Lung microvascular endothelial cell (primary cell): ENCODE measurements around the gene NOL4L. TPM values are rescaled to one million over a fixed set of nuclear protein-coding genes. Genes with fewer than 3 reads are reported as not detected.

Experiments
- DNase-seq, 2 donors: peaks; one replicate each; pipeline versions ENCODE4 v3.0.0 to v3.0.0-alpha.2; 2010; ENCODE audit warnings: low read depth in 2 of 2
- total RNA-seq: library from RNA; depleted of rRNA; stranded (reverse); fragments of >200 nt; gene quantifications from 2 replicates; pipeline ENCODE4 v1.2.1, GENCODE V29; 2014

NOL4L gene
- total RNA-seq, 1 donor from 2014 or later, result 9.9 TPM

DNA sequence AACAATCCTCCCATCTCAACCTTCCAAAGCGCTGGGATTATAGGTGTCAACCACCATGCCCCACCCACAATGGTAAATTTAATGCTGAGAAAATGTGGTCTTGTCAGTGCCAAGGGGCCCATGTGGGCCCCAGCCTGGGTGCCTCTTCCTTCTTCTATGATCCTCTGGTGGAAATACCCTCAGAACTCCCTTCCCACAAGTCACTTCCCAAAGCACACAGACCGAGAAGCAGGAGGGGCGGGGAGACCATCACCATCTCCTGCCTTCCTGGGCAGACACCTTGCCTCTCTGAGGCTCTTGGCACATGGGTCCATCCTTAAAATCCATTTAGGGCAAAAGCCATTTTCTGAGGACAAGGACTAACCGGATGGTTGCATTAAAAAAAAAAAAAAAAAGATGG lies 59.0 kb downstream of the NOL4L start:
- DNase-seq, result no peak

DNA sequence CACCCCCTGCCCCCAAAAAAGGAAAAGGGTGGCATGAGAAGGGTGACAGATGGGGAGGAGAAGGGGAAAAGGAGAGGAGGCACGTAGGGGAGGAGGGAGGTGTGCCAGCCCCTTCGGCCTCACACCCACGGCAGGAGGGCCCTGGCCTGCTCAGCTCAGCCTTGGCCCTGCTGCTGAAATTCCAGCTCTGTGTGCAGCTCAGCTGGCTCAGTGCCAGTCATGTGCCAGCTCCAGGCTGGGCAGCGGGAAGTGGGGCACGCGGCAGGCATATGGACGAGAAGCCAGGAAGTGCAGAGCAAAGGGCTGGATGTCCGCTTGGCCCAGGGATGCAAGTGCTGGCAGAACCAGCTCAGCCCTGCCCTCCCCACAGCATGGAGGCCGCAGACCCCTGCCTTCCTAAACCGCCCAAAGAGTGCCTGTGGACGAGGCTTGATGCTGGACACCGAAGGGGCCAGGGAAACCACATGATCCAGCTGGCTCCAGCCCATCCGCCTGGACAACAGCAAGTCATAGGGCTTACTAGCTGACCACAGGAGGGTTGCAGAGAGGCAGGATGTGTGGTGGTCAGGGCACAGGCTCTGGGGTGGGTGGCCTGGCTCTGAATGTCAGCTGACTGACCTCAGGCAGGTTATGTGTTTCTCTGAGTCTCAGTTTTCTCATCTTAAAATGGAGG lies 60.2 kb downstream of the NOL4L start:
- peak; percentile 37 to 72 for DNase-seq

DNA sequence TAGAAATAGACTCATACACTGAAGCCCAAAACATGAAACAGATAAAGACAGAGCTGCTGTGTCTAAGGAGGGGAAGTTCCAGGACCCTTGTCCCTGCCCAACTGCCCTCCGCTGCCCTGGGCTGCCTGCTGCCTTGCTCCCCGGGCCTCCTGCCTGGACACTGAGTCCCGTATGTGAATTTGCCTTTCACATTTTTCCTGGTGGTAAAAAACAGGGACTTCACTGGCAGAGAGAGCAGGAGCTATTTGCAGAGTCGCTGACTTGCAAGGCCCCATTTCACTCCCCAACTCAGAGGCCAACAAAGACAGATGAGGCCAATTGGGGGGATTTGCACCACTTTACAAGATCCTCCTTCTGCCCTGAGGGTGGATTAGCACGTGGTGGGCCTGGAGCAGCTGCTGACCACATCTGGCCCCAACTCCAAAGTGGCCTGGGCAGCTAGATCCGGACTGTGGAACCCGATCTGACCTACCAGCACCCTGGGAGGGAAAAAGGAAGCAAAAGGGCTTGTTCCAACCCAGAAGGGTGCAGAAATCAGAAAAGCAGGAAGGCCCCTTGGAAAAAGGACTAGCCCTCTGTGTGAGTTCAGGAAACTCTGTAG lies 61.4 kb downstream of the NOL4L start:
- no peak for DNase-seq

DNA sequence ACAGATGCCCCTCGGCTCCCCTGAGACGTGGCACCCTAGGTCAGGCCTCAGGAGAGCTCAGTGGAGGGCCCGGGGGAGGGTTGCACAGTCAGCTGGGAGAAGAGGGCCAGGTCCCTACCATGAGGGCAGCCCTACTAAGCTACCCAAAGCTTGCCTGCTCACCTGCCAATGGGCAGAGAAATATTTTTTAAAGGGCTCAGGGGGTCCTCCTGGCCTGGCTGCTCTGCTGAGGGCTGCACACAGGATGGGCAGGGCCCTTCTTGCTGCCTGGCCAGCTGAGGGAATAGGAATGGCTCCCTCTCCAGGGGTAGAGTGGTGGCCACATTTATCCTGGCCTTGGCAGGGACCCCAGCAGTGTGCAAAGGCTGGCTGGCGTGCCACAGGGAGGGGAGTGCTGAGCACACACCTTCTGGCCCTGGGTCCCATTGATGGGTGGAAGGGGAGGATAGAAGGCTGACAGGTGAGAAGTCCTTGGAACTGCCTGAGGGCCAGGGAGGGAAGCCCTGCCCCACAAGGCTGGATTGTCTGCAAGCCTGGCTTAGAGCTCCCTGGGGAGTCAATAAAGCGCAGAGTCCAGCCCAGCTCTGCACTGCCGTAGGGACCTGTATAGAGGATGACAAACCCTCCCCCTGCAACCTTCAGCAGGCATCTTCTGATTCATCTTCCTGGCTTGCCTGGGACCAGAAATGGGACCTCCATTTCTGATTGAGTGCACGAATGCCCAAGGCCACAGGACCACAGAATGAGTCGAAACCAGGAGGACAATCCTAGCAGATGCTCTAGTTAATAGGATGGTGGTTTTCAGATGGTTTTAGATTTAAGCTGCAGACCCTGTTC lies 62.1 kb downstream of the NOL4L start:
- no peak for DNase-seq

DNA sequence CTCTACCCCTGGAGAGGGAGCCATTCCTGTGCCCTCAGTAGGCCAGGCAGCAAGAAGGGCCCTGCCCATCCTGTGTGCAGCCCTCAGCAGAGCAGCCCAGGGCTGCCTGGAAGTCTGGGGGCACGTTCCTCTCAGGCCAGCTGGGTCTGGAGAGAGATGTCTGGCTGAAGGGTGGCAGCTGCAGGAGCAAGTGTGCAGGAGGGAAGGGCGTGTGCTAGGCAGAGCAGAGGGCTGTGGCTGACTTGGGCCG lies 62.7 kb downstream of the NOL4L start:
- no peak for DNase-seq

DNA sequence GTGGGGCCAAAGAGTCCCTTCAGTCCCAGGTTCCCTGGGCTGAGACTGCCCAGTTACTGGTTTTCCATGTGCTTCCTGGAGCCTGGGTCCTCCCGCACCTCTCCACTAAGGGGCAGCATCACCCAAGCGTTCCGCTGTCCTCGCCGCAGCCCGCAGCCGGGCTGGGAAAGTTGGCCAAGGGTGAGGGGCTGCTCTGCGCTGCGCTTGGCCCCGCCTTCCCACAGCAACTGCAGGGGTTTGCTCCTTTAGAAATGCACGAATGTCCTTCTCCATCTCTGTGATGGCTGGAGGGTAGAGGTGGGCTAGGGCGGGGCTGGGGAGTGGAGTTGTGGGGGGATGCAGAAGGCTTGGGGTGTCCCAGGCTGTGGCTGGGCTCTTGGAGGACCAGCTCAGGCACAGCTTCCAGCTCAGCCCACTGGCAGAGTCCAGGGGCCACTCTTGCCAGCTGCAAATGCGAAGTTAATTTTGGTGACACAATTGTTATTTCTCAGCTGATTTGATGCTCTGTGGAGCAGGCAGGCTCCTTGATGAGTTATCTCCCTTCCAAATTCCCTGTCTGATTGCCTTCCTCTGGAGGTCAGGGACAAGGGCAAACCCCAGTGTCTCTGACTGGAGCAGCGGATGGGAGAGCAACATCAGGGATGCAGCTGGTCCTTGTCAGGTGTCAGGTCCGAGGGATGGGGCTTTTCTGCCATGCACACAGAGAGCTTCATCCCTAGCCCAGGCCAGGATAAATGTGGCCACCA lies 63.2 kb downstream of the NOL4L start:
- peak; percentile 60 to 80 for DNase-seq

DNA sequence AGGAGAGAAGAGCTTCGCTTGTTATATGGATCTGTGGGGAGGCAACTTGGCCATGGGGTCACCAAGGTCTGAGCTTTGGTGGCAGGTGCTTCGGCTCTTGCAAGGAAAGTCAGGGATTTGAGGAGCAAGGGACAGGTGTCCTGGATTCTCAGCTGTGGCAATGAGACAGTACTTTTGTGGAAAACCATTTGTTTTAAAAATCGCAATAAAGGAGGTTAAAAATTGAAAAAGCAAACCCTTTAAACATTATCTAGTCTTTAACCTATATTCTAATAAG lies 64.3 kb downstream of the NOL4L start:
- DNase-seq, result no peak

DNA sequence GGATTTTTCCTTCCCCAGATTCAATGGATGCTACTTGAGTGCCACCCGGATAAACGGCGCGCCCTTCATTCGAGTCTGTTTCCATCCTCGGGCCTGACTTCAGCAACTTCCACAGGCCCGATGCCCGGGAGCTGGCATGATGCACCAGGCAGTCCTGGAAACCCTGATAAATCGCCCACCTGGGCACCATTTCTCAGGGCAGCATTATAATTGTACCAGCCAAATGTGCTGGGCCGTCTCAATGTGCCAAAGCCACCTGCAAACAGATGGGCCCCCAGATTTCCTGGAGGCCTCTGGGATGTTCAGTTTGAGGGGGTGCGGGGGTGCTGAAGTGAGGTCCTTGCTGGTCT lies 65.8 kb downstream of the NOL4L start:
- no peak for DNase-seq

DNA sequence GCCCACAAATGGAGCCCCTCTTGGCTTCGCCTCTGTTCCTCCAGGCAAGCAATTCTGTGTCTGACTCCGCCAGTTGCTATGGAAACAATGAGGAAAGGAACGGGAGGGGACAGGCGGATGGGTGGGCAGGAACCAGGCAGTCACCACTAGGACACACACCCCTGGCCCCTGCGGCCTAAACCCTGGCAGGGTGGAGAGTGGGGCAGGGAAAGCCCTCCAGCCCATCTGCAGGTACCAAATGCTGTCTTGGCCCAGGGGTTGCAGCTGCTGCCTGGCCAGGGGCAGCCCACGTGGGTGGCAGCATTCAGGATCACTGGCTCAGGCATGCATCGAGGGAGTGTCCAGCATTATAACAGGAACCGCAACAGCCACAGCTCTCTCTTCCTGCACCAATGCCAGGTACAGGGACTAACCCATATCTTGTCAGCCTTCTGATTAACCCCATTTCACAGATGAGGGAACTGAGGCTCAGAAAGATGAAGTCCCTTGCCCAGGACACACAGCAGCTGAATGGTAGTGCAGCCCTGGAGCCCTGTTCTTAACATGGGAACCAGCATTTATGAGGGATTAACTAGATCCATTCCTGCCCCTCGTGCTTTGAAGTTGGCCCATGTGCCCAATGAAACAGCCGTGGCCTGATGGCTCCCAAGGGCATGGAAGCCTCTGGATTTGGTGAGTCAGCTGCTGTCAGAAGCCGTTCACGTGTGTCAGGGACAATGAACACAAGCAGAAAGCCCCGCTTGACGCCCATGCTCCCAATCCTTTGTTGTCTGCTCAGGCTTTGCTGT lies 66.3 kb downstream of the NOL4L start:
- peak in 1 of 2 donors; percentile 62 for DNase-seq

DNA sequence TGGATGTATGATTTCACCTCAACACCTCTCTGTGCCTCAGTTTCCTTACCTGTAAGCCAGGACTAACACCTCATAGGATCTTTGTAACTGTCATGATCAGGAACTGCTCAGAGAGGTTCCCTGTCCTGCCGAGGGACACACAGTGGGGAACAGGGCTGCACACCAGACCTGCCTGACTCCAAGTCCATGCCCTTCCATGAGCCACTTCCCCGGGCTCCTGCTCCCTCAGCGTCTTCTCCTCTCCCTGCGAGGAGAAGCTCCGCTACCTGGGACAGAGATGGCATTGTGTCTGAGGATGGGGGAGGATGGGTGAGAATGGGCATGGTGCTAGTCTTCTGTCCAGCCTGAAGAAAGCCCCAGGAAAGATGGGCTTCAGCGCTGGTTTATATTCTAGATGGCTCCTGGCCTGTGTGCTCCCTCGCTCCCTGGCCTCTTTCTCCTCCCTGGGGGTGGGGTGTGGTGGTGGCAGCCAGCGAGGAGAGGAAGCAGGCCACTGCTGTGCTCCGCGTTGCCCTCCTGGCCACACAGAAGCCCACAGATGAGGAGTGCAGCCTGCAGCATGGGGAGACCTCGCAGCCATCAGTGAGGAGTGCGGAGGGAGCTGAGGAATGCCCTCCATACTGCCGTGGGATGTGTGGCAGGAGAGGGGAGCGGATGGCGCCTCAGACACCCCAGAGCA lies 67.1 kb downstream of the NOL4L start:
- no peak for DNase-seq

DNA sequence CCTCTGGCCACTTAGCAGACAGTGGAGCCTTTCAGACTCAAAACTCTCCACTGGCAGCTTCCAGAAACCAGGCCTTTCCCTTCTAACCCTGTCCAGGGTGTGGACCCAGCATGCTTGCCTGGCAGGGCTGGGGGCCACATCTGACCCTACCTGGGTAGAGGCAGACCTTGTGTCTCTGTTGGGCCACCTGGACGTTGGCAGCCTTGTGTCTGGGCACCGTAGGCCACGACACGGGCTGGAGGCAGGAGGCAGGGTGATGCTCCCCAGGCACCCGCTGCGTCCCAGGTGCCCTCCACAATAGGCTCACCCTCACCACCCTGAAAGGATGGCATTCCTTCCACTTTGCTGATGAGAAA lies 67.6 kb downstream of the NOL4L start:
- DNase-seq, result no peak

DNA sequence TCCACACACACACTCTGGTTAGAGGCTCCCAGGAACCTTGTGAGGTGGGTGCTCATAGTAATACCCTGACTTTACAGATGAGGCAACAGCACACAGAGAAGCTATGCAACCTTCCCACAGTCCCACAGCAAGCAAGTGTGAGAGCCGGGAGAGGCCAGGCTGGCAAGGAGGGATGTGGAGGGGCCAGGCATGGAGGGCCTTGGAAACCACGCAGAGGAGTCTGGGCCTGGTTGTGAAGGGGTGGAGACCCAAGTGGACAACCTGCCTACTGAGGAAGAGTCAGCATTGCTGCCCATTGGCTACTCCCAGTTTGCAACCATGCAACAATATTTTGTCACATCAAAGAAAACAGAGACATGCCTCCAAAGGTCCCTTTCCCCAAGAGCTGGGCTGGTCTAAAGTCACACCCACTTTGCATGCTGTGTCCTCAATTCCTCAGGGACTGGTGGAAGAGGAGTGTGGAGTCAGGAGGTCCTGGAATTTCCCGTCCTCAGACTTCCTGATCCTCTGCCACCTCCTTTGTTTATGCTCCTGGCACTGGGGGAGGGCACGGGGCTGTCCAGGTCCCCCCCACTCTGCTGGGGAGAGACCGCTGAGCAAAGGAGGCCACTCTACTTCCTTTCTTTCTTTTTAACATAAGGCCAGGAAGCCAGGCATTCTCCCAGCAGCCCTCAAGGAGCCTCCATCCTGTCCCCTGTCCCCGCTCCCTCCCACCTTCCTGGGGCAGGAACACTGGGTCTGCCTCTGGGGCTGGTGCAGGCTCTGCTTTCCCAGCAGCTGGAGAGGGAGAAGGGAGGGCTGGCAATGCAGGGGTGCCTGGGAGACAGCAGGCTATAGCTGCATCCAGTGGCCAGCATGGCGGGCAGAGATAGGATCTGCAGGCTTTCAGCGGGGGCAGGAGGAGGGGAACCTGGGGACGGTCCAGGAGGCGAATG lies 68.3 kb downstream of the NOL4L start:
- DNase-seq, result peak in 1 of 2 donors; percentile 24

DNA sequence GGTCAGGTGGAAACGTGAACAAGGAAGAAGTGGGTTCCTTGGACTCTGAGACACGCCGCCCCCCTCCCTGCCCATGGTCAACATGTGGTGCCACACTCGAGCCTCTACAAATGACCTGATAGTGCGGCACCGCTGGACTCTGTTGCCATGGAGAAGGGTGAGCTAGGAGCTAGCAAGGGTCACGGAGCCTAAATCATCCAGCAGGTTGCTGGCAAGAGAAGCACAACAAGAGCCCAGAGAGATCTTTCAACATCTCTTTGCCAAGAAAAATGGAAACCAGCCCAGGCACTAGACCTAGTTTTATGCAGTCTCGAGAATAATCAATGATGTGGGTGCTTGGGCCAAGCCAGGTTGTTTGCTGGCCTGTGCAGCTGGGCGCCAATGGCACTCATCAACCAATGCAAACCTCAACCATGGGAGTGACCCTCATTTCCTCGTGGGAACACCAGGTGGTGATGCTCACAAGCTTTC lies 69.5 kb downstream of the NOL4L start:
- DNase-seq, result no peak

DNA sequence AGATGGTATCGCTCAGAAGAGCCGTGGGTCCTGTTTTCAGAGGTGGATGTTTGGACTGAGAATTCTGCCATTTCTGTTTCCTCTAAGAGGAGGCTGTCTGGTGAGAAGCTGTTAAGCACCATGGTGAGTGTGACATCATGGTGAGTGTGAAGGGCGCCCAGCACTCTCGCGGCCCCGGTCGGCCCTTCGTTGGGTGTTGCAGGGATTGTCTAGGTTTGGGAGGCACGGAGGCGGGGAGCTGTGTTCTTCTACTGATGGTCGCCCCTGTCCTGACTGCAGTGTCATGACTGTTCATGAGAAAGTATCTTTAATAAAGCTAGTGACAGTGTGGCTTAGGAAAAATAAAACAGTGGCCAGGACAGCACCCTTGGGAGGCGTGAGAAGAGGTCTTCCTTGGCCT lies 70.4 kb downstream of the NOL4L start:
- no peak for DNase-seq

DNA sequence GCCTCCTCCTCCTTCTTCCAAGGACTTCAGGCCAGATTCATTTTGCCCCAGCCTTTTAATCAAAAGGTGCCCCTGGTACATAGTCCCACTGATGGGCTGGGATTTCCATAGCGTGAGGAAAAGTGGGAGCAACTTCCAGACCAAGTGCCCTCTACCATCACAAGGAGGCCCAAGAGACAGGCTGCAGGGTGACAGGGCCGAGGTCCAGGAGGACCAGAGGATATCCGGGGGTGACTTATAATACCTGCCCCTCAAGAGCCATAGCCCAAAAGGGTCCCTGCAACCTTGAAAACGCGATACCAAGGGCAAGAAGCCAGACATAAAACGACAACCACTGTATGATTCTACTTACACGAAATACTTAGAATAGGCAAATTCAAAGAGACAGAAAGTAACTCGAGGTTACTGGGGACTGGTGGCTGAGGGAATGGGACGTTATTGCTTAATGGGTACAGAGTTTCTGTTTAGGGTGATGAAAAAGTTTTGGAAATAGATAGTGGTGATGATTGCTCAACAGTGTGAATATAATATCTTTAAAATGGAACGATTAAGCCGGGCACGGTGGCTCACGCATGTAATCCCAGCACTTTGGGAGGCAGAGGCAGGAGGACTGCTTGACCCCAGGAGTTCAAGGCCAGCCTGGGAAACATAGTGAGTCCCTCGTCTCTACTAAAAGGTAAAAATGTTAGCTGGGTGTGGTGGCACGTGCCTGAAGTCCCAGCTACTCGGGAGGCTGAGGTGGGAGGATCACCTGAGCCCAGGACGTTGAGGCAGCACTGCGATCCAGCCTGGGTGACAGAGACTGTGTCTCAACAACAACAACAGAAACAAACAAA lies 71.9 kb downstream of the NOL4L start:
- no peak for DNase-seq

DNA sequence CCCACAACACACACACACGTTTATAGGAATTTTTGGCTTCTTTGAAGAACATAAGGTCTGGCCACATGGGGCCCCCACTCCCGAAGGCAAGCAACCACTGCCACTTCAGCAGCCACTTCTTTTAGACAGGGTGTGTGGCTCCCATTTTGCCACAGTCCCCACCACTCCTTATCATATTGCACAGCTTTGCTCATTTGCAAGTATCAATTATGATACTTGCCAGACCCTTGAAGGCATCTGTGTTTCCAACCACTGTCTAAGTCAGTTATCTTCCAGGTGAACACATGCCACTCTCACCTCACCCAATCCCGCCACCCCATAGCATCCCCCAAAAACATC lies 73.1 kb downstream of the NOL4L start:
- no peak for DNase-seq

DNA sequence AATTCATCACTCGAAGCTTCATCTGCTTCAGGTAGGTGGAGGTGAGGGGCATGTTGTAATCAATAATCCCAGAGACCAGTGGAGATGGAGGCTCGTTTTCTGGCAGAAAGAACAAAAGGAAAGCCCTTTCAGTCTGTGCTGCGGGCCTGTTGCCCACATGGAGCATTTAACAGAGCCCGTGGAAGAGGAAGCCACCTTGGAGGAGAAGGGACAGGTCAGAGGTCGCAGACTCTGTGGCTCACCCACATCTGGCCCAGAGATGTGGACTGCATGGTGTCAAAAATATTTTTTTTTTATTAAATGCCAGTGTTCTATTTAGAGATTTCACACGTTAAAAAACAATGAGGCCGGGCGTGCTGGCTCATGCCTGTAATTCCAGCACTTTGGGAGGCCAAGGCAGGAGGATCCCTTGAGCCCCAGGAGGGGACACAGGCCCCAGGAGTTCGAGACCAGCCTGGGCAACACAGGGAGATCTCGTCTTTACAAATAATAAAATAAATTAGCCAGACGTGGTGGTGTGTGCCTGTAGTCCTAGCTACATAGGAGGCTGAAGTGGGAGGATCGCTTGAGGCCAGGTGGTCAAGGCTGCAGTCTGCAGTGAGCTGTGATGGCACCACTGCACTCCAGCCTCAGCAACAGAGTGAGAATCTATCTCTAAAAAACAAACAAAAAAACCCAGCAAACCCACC lies 73.6 kb downstream of the NOL4L start:
- DNase-seq, result no peak

DNA sequence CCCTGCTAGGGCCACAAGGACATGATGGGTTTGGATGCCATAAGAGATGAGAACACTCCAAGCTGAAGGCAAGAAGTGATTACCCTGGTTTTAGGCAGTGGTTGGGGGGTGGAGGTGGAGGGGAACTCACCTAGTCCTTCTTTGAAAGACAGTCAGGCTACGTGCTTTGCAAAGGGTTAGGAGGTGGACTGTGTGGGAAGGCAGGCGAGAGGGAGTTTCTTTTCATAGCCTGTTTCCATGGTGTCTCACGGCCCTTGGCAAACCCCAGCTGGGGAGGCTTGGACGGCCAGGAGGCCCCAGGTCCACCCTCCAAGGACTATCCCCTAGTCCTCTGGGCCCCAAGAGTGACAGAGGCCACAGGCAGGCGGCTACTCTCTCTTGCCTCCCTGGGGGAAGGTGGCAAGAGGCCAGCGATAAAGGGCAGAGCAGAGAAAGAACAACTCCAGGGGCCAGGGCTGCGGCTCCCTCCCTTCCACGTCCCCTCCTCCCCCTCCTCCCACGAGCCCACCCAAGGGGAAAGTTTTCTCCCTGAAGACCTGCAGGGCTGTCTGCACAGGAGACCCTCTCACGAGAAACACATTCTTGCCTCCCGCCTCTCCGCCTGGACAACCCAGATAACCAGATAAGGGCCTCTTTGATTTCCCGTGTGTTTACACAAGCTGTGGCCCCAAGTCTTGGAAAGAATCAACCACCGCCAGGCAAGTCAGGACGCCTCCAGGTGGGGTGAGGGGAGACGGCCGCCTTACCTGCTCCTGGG lies 74.4 kb downstream of the NOL4L start:
- DNase-seq, result no peak
